Progenitor cell of endocrine pancreas (in vitro differentiated cells): ENCODE data around the gene COL27A1. TPM values are rescaled to one million over a fixed set of nuclear protein-coding genes. Genes with fewer than 3 reads are reported as not detected.

Source experiments
- DNase-seq: peaks from one replicate; pipeline ENCODE4 v3.0.0; 2021; ENCODE audit warnings: low spot score; ENCODE audit not compliant: unreplicated experiment
- H3K27ac Mint-ChIP-seq: 2 replicates; pipeline ENCODE4 v1.8.0; 2021; ENCODE audit warnings: mild to moderate bottlenecking, moderate library complexity, mixed read lengths
- H3K27me3 Mint-ChIP-seq: 2 replicates; pipeline ENCODE4 v1.8.0; 2021; ENCODE audit warnings: mixed read lengths
- H3K36me3 Mint-ChIP-seq: 2 replicates; pipeline ENCODE4 v1.8.0; 2022; ENCODE audit warnings: mixed read lengths; ENCODE audit not compliant: insufficient read depth
- H3K4me1 Mint-ChIP-seq: 2 replicates; pipeline ENCODE4 v1.8.0; 2021; ENCODE audit warnings: low read depth, mixed read lengths
- H3K4me3 Mint-ChIP-seq: 2 replicates; pipeline ENCODE4 v1.8.0; 2021; ENCODE audit warnings: low read depth, mild to moderate bottlenecking, moderate library complexity, mixed read lengths
- H3K9me3 Mint-ChIP-seq: 2 replicates; pipeline ENCODE4 v1.8.0; 2021; ENCODE audit warnings: low read depth, mixed read lengths
- total RNA-seq: library from RNA; stranded (reverse); gene quantifications from 2 replicates; pipeline ENCODE4 v1.2.1, GENCODE V29; 2021
- TF ChIP-seq, protein P1 (sequence below): fragments of 200-600 bp; sonication (generic); IDR thresholded peaks from one replicate; pipeline ENCODE4 v1.5.0; 2021; ENCODE audit warnings: antibody characterized with exemption, mild to moderate bottlenecking; ENCODE audit not compliant: unreplicated experiment

COL27A1 gene
- total RNA-seq, 1 donor from 2014 or later, result 178 TPM

GRCh38 chr9:114244570-114244969 lies 89.2 kb downstream of the COL27A1 start:
- no peak overlapping the region for H3K4me3 Mint-ChIP-seq
- H3K36me3 Mint-ChIP-seq, result peaks cover 17% of the 10 kb centered on the region
- no peak overlapping the region for H3K27ac Mint-ChIP-seq
- TF ChIP-seq, protein P1, sequence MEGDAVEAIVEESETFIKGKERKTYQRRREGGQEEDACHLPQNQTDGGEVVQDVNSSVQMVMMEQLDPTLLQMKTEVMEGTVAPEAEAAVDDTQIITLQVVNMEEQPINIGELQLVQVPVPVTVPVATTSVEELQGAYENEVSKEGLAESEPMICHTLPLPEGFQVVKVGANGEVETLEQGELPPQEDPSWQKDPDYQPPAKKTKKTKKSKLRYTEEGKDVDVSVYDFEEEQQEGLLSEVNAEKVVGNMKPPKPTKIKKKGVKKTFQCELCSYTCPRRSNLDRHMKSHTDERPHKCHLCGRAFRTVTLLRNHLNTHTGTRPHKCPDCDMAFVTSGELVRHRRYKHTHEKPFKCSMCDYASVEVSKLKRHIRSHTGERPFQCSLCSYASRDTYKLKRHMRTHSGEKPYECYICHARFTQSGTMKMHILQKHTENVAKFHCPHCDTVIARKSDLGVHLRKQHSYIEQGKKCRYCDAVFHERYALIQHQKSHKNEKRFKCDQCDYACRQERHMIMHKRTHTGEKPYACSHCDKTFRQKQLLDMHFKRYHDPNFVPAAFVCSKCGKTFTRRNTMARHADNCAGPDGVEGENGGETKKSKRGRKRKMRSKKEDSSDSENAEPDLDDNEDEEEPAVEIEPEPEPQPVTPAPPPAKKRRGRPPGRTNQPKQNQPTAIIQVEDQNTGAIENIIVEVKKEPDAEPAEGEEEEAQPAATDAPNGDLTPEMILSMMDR, result no peak
- H3K4me1 Mint-ChIP-seq, result no peaks in the 10 kb centered on the region
- no peak for DNase-seq
- no peaks in the 10 kb centered on the region for H3K27me3 Mint-ChIP-seq
- no peaks in the 10 kb centered on the region for H3K9me3 Mint-ChIP-seq

GRCh38 chr9:114246558-114246957 lies 91.2 kb downstream of the COL27A1 start:
- Mint-ChIP-seq H3K27me3 (no peaks in the 10 kb centered on the region), H3K4me3 (no peak overlapping the region), H3K36me3 (peaks cover 17% of the 10 kb centered on the region), H3K9me3 (no peaks in the 10 kb centered on the region), H3K4me1 (no peaks in the 10 kb centered on the region), H3K27ac (no peak overlapping the region)
- TF ChIP-seq, protein P1, result no peak
- DNase-seq, result no peak

DNA sequence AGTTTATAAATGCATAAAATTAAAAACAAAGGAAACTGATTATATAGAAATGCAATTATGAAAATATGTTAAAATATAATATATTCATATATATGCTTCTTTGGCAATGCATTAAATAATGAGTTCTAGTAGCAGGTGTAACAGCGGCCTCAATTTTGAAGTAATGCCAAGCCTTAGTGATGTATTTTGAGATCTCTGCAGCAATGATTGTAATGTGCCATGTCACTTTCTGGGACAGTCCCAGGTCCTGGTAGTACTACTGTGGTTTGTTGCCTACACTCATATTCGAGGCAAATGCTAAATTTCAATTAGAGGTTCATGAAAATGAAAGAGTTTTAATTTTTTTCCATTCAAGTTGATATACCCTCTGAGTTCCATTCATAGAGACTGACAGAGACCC lies 91.7 kb downstream of the COL27A1 start:
- Mint-ChIP-seq H3K36me3 (peaks cover 14% of the 10 kb centered on the region), H3K4me1 (no peaks in the 10 kb centered on the region), H3K9me3 (no peaks in the 10 kb centered on the region), H3K27ac (no peak overlapping the region), H3K4me3 (no peak overlapping the region), H3K27me3 (no peaks in the 10 kb centered on the region)
- TF ChIP-seq, protein P1, result no peak
- DNase-seq, result no peak

DNA sequence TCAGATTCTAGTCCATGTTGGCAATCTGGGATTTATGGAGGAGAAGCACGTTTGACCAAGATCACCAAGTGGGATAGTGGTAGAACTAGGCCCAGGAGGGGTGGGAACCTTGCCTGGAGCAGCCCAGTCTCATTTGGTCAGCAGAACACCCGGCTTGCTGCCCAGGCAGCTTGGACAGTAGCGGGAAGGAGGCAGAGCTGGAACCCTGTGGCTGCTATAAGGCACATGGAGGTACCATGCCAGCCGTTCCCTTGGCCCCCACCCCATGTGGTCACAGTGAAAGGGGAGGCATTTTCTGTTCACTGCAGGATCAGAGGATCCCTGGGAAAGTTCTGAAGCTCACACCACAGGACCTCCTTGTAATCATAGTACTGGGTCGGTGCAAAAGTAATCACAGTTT lies 92.2 kb downstream of the COL27A1 start:
- Mint-ChIP-seq H3K27me3 (no peaks in the 10 kb centered on the region), H3K36me3 (peaks cover 14% of the 10 kb centered on the region), H3K4me1 (no peaks in the 10 kb centered on the region), H3K4me3 (no peak overlapping the region), H3K9me3 (no peaks in the 10 kb centered on the region), H3K27ac (no peak overlapping the region)
- TF ChIP-seq, protein P1, result no peak
- no peak for DNase-seq

DNA sequence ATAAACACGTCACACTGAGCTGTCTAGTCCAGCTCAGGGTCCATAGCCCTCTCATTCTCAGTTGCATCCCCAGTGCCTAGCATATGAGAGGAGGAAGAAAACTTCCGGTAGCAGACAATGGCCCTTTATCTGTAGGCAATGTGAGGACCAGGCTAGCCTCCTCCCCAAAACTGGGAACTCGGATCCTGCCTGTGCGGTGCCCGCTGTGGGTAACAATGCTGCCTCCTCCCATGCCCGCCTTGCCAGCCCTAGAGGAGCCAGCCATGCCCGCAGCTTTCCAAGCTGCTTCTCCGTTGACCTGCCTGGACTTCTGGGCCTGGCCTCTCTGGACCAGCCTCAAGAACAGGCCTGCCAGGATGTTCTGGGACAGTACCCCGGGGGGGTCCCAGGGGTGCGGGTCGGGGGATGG lies 93.0 kb downstream of the COL27A1 start:
- Mint-ChIP-seq H3K9me3 (no peaks in the 10 kb centered on the region), H3K27me3 (no peaks in the 10 kb centered on the region), H3K4me1 (no peaks in the 10 kb centered on the region), H3K4me3 (no peak overlapping the region), H3K27ac (no peak overlapping the region), H3K36me3 (peaks cover 9% of the 10 kb centered on the region)
- DNase-seq, result no peak
- TF ChIP-seq, protein P1, result no peak
